NCI-H82 treated with DMSO at 0.1 percent for 48 hours (cell line): Measurements from ENCODE around the gene C16orf74.
A peak's percentile ranks its signal among the peaks of the same experiment; 100 is the strongest.

Experiments used
- DNase-seq: peaks from one replicate; lab custom pipeline; 2025; ENCODE audit not compliant: unreplicated experiment; lab: John Stamatoyannopoulos, UW

Gene C16orf74

GRCh38 chr16:85697431-85697830 is 53.5 kb downstream of the C16orf74 start:
- DNase-seq: no peak

- DNase-seq: no peak
These were observed 54.1 kb downstream of the C16orf74 start for GRCh38 chr16:85696781-85697180.

- DNase-seq: no peak
These were observed 55.4 kb downstream of the C16orf74 start for GRCh38 chr16:85695196-85696128.

GRCh38 chr16:85690469-85691064 is 60.3 kb downstream of the C16orf74 start:
- peak; percentile 16 for DNase-seq

GRCh38 chr16:85689950-85690320 is 61.0 kb downstream of the C16orf74 start:
- DNase-seq: no peak

- DNase-seq: no peak
These were observed 61.5 kb downstream of the C16orf74 start for GRCh38 chr16:85689285-85689949.

- peak; percentile 79 for DNase-seq
These were observed 62.2 kb downstream of the C16orf74 start, which contains the start of gene GINS2 for GRCh38 chr16:85688586-85689284. Gene GINS2, minus strand, starts transcription at chr16:85688954. Its CDS starts 56 bp downstream, at chr16:85688898.

DNA sequence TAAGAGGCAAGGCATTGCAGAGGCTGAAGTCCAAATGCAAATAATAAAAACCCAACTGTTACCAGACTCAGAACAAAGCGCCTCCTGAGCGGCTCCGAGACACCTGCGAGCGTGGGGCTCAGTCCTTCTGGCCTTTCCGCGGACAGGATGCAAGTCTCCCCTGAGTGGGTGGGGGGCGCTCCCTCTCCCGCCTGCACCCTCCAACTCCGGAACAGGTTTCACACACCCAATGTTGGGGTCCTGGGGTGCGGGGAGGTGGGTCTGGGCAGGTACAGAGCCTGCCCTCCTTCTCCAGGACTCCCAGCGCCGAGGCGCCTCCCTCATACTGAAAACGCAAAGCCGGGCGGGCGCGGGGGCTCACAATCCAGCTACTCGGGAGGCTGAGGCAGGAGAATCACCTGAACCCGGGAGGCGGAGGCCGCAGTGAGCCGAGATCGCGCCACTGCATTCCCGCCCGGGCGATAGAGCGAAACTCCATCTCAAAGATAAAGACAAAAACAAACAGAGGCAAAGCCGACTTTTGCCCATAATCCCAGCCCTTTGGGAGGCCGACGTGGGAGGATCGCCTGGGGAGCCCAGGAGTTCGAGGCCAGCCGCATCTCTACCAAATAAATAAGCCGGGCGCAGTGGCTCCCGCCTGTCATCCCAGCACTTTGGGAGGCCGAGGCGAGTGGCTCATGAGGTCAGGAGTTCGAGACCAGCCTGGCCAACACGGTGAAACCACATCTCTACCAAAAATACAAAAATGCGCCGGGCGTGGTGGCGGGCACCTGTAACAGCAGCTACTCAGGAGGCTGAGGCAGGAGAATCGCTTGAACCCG is 63.0 kb downstream of the C16orf74 start:
- DNase-seq: no peak

DNA sequence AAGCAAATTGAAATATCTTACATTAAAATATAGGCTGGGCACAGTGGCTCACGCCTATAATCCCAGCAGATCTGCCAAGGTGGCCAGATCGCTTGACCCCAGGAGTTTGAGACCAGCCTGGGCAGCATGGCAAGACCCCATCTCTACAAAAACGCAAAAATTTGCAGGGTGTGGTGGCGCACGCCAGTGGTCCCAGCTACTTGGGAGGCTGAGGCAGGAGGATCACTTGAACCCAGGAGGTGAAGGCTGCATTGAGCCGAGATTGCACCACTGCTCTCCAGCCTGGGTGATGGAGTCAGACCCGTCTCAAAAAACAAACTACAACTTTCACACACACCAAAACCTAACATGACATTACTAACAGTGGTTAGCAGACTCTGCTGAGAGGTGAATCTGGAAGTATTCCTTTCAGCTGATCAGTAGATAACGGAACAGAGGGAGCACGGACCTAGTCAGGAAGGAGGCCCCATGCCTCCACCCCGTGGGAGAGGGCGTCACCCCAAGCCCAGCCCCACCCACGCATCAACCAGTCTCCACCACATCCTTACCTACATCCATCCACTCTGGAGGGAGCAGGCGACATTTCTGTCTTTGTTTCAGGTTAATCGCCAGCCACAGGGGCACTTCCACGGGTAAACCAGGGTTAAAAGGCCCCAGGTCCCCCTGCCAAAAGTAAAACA is 63.8 kb downstream of the C16orf74 start:
- DNase-seq: no peak

DNA sequence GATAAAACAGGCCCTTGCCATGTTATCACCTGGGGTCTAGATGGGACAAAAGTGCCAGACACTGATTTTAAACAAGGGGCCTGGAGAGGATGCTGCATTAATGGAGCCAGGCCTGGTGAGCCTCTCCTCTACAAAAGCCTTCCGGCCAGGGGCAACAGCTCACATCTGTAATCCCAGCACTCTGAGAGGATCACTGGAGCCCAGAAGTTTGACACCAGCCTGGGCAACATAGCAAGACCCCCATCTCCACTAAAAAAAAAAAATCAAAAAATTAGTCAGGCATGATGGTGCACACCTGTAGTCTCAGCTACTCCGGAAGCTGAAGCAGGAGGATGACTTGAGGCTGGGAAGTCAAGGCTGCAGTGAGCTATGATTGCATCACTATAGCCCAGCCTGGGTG is 65.6 kb downstream of the C16orf74 start:
- no peak for DNase-seq

DNA sequence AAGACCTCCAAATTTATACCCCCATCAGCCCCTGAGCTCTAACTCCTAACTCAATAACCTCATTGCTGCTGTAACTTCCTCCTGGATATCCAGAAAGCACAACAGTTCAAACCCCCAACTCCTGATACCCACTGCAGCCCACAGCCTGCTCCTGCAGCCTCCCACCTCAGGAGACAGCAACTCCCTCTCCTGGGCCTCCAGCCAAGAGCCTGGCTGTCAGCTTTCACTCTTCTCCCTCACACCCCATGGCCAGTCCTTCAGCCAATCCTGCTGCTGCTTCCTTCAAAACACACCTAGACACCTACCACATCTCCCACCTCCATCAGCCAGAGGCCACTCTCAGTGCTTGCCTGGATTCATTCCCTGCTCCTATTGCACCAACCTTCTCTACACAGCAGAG is 67.5 kb downstream of the C16orf74 start:
- no peak for DNase-seq

DNA sequence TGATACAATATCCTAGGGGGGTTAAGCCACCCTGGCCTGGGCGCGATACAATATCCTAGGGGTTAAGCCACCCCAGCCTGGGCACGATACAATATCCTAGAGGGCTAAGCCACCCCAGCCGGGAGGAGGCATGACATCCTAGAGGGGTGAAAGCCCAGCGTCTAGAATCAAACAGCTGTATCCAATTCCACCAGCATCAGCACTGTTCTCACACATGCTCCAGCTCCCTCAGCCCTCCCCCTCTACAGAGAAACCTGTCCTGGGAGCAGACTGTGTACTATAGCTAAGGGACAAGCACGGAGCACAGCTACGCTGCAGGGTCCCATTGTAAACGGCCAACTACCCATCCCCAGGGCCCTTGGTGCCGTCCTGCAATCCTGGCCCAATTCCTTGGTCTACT is 68.4 kb downstream of the C16orf74 start:
- DNase-seq: no peak

- DNase-seq: no peak
These were observed 69.6 kb downstream of the C16orf74 start for GRCh38 chr16:85681255-85681654.

GRCh38 chr16:85680352-85680944 is 70.4 kb downstream of the C16orf74 start:
- no peak for DNase-seq

DNA sequence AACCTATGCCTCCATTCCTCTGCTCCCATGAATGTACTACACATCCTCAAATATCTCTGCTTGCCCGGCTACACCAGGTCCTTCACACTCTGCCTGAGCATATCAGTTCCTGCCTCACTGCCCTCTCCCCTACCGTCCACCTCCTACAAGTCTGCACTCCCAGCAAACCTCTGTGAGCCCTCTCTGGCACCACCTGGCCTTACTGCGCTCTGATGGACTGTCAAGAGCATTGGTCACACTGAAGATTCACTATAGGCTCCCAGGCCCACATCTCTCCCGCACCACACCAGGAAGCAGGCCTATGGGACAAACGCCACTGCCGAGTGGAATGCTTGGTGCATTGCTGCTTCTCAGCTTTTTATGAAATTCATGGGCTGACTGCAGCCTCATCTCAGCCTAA is 71.0 kb downstream of the C16orf74 start:
- no peak for DNase-seq

GRCh38 chr16:85678821-85679220 is 72.1 kb downstream of the C16orf74 start:
- DNase-seq: no peak

- no peak for DNase-seq
These were observed 72.9 kb downstream of the C16orf74 start for GRCh38 chr16:85678016-85678415.

GRCh38 chr16:85677383-85677967 is 73.4 kb downstream of the C16orf74 start:
- peak; percentile 32 for DNase-seq

- no peak for DNase-seq
These were observed 74.4 kb downstream of the C16orf74 start for GRCh38 chr16:85676466-85676865.
